GM10248 (cell line): ENCODE data around the gene CASP9.

ENCODE experiments used
- CTCF ChIA-PET: fragments of 300-600 bp; sonication (Branson Sonifier 250); formaldehyde crosslinking; extraction: SDS; loops from one replicate; lab custom pipeline; 2021; ENCODE audit warnings: antibody characterized with exemption; lab: Yijun Ruan, JAX
- POLR2A ChIA-PET: fragments of 350-650 bp; sonication (Branson Sonifier 250); formaldehyde crosslinking; extraction: SDS; loops from one replicate; lab custom pipeline; 2020; ENCODE audit warnings: antibody characterized with exemption; lab: Yijun Ruan, JAX
- DNase-seq: peaks from one replicate; pipeline ENCODE4 v3.0.0; 2012; ENCODE audit errors: extremely low spot score
- CTCF ChIP-seq: IDR thresholded peaks from 2 replicates; pipeline ENCODE4 v1.5.1; 2012; ENCODE audit warnings: mild to moderate bottlenecking, low read depth; ENCODE audit errors: extremely low read depth, missing control alignments, control extremely low read depth

The CASP9 gene

GRCh38 chr1:15513192-15513591 lies 10.8 kb downstream of the CASP9 start:
- TF ChIP-seq CTCF, result no peak
- CTCF ChIA-PET, result interaction anchor here (0.8 to 1.3 kb wide), 3 partner anchors 12 to 228 kb away, joined by 3 to 7 read pairs (median 3); no protein-coding TSS in a partner anchor
- DNase-seq, result no peak
- POLR2A ChIA-PET, result no interaction called here

GRCh38 chr1:15510611-15511405 lies 13.2 kb downstream of the CASP9 start:
- TF ChIP-seq CTCF, result no peak
- ChIA-PET POLR2A (no interaction called here), CTCF (interaction anchor here (0.7 kb wide), 1 partner anchor 8 kb away, joined by 3 read pairs; no protein-coding TSS in a partner anchor)
- no peak for DNase-seq

GRCh38 chr1:15509586-15509985 lies 14.4 kb downstream of the CASP9 start:
- no peak for DNase-seq
- ChIA-PET POLR2A (no interaction called here), CTCF (interaction anchor here (1.2 kb wide), 1 partner anchor 9 kb away, joined by 3 read pairs; no protein-coding TSS in a partner anchor)
- TF ChIP-seq CTCF, result no peak

DNA sequence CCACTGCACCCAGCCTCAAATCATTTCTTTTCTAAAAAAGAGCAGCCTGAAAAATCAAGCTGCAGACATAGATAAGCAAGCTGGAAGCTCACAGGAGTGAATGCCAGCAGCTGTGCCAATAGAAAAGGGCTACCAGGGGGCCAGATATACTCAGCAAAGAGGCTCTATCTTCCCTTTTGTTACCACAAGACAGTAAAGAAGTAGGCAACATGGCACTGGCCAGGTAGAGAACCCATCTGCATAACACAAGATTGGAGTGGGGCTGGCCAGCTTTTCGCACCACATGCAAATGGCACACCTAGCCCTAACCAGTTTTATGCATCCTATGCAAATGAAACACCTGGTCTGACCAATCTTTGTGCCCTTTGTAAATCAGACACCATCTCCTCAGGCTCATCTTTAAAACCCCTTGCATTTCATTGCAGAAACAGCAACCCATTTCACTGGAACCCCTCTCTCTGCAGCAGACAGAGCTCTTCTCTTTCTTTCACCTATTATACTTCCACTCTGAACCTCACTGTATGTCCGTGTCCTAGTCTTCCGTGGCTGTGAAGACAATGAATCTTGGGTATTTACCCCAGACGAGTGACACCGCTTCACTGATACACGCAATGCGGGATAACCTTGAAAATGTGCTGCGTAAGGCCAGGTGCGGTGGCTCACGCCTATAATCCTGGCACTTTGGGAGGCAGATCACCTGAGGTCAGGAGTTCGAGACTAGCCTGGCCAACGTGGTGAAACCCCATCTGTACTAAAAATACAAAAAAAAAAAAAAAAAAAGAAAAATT lies 15.1 kb downstream of the CASP9 start:
- no peak for TF ChIP-seq CTCF
- ChIA-PET POLR2A (no interaction called here), CTCF (interaction anchor here (1.2 kb wide), 1 partner anchor 9 kb away, joined by 3 read pairs; no protein-coding TSS in a partner anchor)
- no peak for DNase-seq

- CTCF ChIA-PET, result no interaction called here
- DNase-seq, result no peak
- no peak for TF ChIP-seq CTCF
- POLR2A ChIA-PET, result no interaction called here
Measured at GRCh38 chr1:15507278-15507677, 16.7 kb downstream of the CASP9 start.

DNA sequence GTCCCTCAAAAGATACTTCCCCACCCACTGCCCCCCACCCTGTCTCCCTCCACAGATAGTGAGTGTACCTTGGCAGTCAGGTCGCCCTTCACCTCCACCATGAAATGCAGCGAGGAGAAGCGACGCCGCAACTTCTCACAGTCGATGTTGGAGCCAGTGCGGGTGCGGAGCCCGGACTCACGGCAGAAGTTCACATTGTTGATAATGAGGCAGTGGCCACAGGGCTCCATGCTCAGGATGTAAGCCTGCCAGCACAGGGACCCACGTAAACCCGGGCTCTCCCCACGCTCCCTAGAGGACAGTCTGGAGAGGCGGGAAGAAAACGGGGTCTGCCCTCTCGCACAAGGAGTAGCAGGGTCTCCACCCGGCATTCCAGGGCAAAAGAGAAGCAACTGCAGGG lies 17.2 kb downstream of the CASP9 start:
- ChIA-PET POLR2A (no interaction called here), CTCF (interaction anchor here (1.6 kb wide), 1 partner anchor 183 kb away, joined by 4 read pairs; no protein-coding TSS in a partner anchor)
- TF ChIP-seq CTCF, result no peak
- no peak for DNase-seq
